Measurements from ENCODE around the gene C16orf74. TPM values are rescaled to one million over a fixed set of nuclear protein-coding genes. Genes with fewer than 3 reads are reported as not detected.

Gene C16orf74
- total RNA-seq (1 to 10 TPM; 3.8 to 6.0 TPM), polyA plus RNA-seq (ENCODE audit: insufficient read depth, low read depth, low replicate concordance) (4.3 TPM)
- long read RNA-seq, donor 1, partial matches to known transcripts = 0 of 1 reads
- long read RNA-seq, donor 1, other reads (novel, unspliced or antisense) = 0 of 1 reads
- long read RNA-seq, donor 2, partial matches to known transcripts = 0 of 3 reads
- long read RNA-seq, donor 2, other reads (novel, unspliced or antisense) = 0 of 3 reads

DNA sequence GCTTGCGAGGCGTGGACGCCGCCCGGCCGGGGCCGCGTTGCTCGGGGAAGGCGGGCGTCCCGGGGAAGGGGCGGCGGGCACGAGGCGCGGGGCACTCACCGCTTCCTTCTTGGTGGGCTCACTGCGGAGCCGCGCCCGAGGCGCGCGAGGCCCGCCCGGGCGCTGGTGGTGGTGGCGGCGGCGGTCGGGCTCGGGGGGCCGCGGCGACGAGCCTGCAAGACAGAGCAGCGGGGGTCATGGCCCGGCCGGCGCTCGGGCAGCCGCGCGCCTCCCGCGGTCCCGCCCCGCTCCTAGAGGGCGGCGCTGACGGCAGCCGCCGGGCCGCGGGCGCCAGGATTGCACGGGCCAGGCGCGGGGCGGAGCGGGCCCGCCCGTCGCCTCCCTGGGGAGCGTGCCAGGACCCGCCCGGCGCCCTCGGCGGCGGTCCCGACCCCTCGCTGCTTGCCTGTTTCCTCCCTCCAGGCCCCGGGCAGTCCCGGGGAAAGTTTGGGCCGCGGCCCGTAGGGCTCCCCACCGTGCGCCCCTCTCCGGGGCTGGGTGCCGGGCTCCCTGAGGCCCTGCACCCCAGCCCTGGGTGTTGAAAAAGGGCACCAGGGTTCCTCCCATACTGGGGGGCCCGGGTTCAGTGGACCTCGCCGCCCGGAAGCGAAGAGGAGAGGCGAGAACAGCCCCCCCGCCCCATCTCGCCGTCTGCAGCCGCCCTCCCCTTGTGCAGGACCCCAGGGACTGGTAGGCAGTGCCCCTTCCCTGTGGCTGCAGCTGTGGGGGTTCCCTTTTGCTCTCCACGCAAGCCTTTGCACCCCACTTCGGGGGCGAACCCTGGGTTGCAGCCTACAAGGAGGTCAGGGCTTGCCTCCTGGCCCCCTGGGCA lies at the start of gene C16orf74:
TSS of gene C16orf74 (minus strand) at position 270 of the 871 bp plus-strand sequence. CDS start 15,879 bp downstream, outside the sequence.
- H3K27me3 ChIP-seq = no peaks in the 10 kb centered on the region
- WGBS, 2 donors = 8 to 19% methylated on average over 8 to 67 of the region's 96 CpGs
- no peaks in the 10 kb centered on the region for H3K9me3 ChIP-seq
- H3K27ac ChIP-seq = no peak within 1 kb of the TSS
- peaks cover 8% of the 10 kb centered on the region for H3K4me1 ChIP-seq
- peak; percentile 31 for DNase-seq
- TF ChIP-seq, protein P1, sequence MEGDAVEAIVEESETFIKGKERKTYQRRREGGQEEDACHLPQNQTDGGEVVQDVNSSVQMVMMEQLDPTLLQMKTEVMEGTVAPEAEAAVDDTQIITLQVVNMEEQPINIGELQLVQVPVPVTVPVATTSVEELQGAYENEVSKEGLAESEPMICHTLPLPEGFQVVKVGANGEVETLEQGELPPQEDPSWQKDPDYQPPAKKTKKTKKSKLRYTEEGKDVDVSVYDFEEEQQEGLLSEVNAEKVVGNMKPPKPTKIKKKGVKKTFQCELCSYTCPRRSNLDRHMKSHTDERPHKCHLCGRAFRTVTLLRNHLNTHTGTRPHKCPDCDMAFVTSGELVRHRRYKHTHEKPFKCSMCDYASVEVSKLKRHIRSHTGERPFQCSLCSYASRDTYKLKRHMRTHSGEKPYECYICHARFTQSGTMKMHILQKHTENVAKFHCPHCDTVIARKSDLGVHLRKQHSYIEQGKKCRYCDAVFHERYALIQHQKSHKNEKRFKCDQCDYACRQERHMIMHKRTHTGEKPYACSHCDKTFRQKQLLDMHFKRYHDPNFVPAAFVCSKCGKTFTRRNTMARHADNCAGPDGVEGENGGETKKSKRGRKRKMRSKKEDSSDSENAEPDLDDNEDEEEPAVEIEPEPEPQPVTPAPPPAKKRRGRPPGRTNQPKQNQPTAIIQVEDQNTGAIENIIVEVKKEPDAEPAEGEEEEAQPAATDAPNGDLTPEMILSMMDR (IDR thresholded peaks at IDR 0.05) = no peak
- no peak for TF ChIP-seq POLR2A (IDR thresholded peaks at IDR 0.05)
- no peaks in the 10 kb centered on the region for H3K36me3 ChIP-seq (ENCODE audit: low read depth, missing control alignments)
- intact Hi-C loops (cut with DNase I; ENCODE audit: low total_unique reads) = no loop called here
- peak within 1 kb of the TSS; percentile 53 to 60 for H3K4me3 ChIP-seq

DNA sequence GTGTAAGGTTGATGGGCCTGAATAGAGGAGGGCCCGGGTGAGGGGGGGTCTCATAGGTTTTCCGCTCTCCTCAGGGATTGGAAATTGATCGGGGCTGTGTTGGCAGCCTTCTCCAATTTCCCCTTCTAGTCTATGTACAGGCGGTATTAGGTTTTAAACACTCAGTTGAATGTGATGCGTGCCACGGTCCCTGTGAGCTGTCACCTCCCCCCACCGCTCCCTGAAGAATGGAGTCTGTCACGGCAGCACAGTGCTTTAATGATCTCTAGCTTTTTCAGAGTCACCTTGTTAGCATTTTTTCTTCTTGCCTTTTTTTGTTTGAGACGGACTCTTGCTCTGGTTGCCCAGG lies 49.4 kb upstream of the C16orf74 start:
- H3K27ac ChIP-seq = peak overlapping the region; percentile 61 to 88
- H3K9me3 ChIP-seq = no peaks in the 10 kb centered on the region
- TF ChIP-seq POLR2A (IDR thresholded peaks at IDR 0.05) = no peak
- TF ChIP-seq, protein P1 (IDR thresholded peaks at IDR 0.05) = no peak
- intact Hi-C loops (cut with DNase I; ENCODE audit: low total_unique reads) = no loop called here
- WGBS, 2 donors = 7 to 12% methylated on average over 9 of the region's 9 CpGs
- H3K27me3 ChIP-seq = no peaks in the 10 kb centered on the region
- no peaks in the 10 kb centered on the region for H3K36me3 ChIP-seq (ENCODE audit: low read depth, missing control alignments)
- no peak for DNase-seq
- H3K4me3 ChIP-seq = peak overlapping the region; percentile 94 to 97
- peaks cover 12% of the 10 kb centered on the region for H3K4me1 ChIP-seq

DNA sequence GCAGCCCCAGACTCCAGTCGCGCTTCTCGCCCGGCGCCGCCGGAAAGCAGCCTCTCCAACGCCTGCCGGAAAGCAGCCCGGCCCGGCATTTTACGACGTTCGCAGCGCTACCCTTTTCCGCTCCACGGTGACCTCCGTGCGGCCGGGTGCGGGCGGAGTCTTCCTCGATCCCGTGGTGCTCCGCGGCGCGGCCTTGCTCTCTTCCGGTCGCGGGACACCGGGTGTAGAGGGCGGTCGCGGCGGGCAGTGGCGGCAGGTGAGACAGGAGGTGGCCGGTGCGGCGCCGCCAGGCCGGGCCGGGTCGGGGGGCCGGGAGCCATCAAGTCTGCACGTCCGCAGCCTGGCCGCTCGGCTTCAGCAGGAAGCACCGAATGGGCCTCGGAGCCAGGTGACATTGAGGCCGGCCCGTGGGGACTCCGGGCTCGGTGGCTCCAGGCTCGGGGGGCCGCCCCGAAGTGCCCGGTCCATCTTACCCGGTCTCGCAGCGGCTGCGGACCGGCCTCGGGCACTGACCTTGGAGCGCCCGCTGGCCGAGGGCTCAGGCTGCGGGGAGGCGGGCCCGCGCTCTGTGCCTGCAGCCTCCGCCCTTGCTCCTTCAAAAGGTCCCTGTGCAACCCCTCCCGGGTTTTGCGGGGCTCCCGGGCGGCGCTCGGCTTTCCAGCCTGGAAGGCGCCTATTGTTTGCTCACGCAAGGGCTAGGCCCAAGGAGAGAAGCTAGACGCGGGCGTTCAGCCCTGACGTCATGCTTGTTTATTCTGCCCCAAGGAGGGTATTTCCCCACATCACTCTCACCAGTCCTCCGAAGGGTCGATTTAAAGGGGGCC lies 48.8 kb upstream of the C16orf74 start, which contains the start of the genes COX4I1 and EMC8:
TSS of gene COX4I1 (plus strand) at position 199 of the 824 bp plus-strand sequence. CDS start 1,511 bp downstream, outside the sequence.
TSS of gene EMC8 (minus strand) at position 48 of the 824 bp plus-strand sequence. CDS start 249 bp downstream, outside the sequence.
- 0 to 1% methylated on average over 14 to 68 of the region's 87 CpGs for WGBS, 2 donors
- intact Hi-C loops (cut with DNase I; ENCODE audit: low total_unique reads) = no loop called here
- Histone ChIP-seq H3K4me3 (peak within 1 kb of the TSS; percentile 94 to 97), H3K27me3 (no peaks in the 10 kb centered on the region), H3K36me3 (ENCODE audit: low read depth, missing control alignments) (no peaks in the 10 kb centered on the region), H3K4me1 (peaks cover 12% of the 10 kb centered on the region), H3K27ac (peak within 1 kb of the TSS; percentile 61 to 88), H3K9me3 (no peaks in the 10 kb centered on the region)
- peak; percentile 12 for TF ChIP-seq POLR2A (IDR thresholded peaks at IDR 0.05)
- TF ChIP-seq, protein P1 (IDR thresholded peaks at IDR 0.05) = no peak
- peak; percentile 95 for DNase-seq

DNA sequence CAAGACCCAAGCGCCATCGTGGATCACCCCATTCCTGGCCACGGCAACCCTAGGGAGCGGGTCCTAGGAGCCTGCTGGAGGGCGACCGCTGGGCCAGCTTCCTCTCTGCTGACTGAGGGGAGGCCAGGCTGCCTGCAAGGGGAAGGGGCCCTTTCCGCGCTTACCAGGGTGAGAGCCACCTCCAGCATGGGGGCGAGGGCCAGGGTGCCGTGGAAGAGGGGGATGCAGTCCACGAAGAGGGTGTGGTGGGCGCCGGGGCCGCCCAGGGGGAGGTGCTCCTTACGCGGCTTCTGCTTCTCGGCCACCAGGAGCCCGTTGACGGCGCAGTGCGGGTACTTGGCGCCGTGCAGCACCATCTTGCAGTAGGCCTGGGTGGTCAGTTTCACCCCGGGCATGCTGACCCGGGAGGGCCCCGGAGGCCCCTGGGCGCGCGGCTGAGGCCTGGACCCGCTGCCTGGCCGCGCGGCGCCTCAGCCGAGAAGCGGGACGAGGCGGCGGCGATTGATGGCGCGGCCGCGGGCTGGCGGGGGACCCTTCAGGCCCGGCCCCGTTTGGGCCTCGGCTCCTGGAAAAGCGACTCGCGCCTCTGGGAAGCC lies 48.1 kb upstream of the C16orf74 start:
- peak; percentile 22 for DNase-seq
- intact Hi-C loops (cut with DNase I; ENCODE audit: low total_unique reads) = no loop called here
- no peaks in the 10 kb centered on the region for H3K36me3 ChIP-seq (ENCODE audit: low read depth, missing control alignments)

More for the DNA sequence above, 48.1 kb upstream of the C16orf74 start:
- Histone ChIP-seq H3K27me3 (no peaks in the 10 kb centered on the region), H3K9me3 (no peaks in the 10 kb centered on the region), H3K4me3 (peak overlapping the region; percentile 94 to 97), H3K4me1 (peaks cover 12% of the 10 kb centered on the region), H3K27ac (peak overlapping the region; percentile 61 to 88)
- 0 to 1% methylated on average over 16 to 49 of the region's 51 CpGs for WGBS, 2 donors
- TF ChIP-seq POLR2A (IDR thresholded peaks at IDR 0.05) = no peak
- TF ChIP-seq, protein P1 (IDR thresholded peaks at IDR 0.05) = no peak
